ENCODE data around the gene PLEKHA5. TPM values are rescaled to one million over a fixed set of nuclear protein-coding genes. Genes with fewer than 3 reads are reported as not detected.

The PLEKHA5 gene
- total RNA-seq, 1 experiment from 2014 or later = 6.3 TPM

GRCh38 chr12:19302100-19302640 is 172.6 kb downstream of the PLEKHA5 start:
- no TSS peak for BruUV-seq (replicated peaks)
- in situ Hi-C loops (cut with HindIII; ENCODE audit: low pct_unique_long_range_greater_than_20kb, low sequenced_read_pairs) = no loop called here
- intact Hi-C loops (cut with micrococcal nuclease; ENCODE audit: unreplicated experiment) = no loop called here
- CTCF ChIA-PET = no interaction called here
- Histone ChIP-seq H3K27ac (ENCODE audit: low read length) (no peak overlapping the region), H3K27me3 (ENCODE audit: control insufficient read depth, insufficient read depth, low read length) (no peaks in the 10 kb centered on the region), H3K36me3 (ENCODE audit: control insufficient read depth, insufficient read depth, low read length) (no peaks in the 10 kb centered on the region), H3K4me1 (ENCODE audit: control insufficient read depth, insufficient read depth, low read length) (no peaks in the 10 kb centered on the region), H3K9me3 (ENCODE audit: control insufficient read depth, insufficient read depth, low read depth, low read length) (no peaks in the 10 kb centered on the region), H3K4me3 (ENCODE audit: low read depth in 2 of 2, low read length in 2 of 2) (no peak overlapping the region)
- DNase-seq (ENCODE audit: low read depth, low spot score) (no peak), ATAC-seq (no peak)
- POLR2A ChIA-PET = no interaction called here
- no peak for TF ChIP-seq TCF7L2 (IDR thresholded peaks at IDR 0.05; ENCODE audit: low read depth, low read length)
- no peak for TF ChIP-seq POLR2AphosphoS5 (IDR thresholded peaks at IDR 0.05; ENCODE audit: low read depth, low read length)
- no peak for TF ChIP-seq CTCF (IDR thresholded peaks at IDR 0.05)

- H3K36me3 ChIP-seq (ENCODE audit: control insufficient read depth, insufficient read depth, low read length) = no peaks in the 10 kb centered on the region
- no peak overlapping the region for H3K4me3 ChIP-seq (ENCODE audit: low read depth in 2 of 2, low read length in 2 of 2)
- no peak for TF ChIP-seq POLR2AphosphoS5 (IDR thresholded peaks at IDR 0.05; ENCODE audit: low read depth, low read length)
- no peak for TF ChIP-seq TCF7L2 (IDR thresholded peaks at IDR 0.05; ENCODE audit: low read depth, low read length)
- TF ChIP-seq REST (IDR thresholded peaks at IDR 0.05; ENCODE audit: insufficient read depth in 1 of 2, low read depth in 2 of 2, low read length in 1 of 2) = no peak
- no peak for TF ChIP-seq CTCF (IDR thresholded peaks at IDR 0.05)
- TF ChIP-seq SIN3A (IDR thresholded peaks at IDR 0.05; ENCODE audit: borderline replicate concordance, insufficient read depth, low read depth, low read length) = no peak
- in situ Hi-C loops (cut with HindIII; ENCODE audit: low pct_unique_long_range_greater_than_20kb, low sequenced_read_pairs) = no loop called here
- BruUV-seq (replicated peaks) = no TSS peak
- ATAC-seq (no peak), DNase-seq (ENCODE audit: low read depth, low spot score) (no peak)
- intact Hi-C loops (cut with micrococcal nuclease; ENCODE audit: unreplicated experiment) = no loop called here
- no peaks in the 10 kb centered on the region for H3K4me1 ChIP-seq (ENCODE audit: control insufficient read depth, insufficient read depth, low read length)
- ChIA-PET POLR2A (interaction anchor here (0.6 kb wide), 1 partner anchor 371 kb away, joined by 5 read pairs; no protein-coding TSS in a partner anchor), CTCF (interaction anchor here (0.6 kb wide), 1 partner anchor 13 kb away, joined by 4 read pairs; no protein-coding TSS in a partner anchor)
- no peaks in the 10 kb centered on the region for H3K27me3 ChIP-seq (ENCODE audit: control insufficient read depth, insufficient read depth, low read length)
- H3K9me3 ChIP-seq (ENCODE audit: control insufficient read depth, insufficient read depth, low read depth, low read length) = no peaks in the 10 kb centered on the region
- no peak overlapping the region for H3K27ac ChIP-seq (ENCODE audit: low read length)
These were observed 174.0 kb downstream of the PLEKHA5 start for GRCh38 chr12:19303496-19303895.
